Measurements from ENCODE around the gene PTPRB.

The PTPRB gene

GRCh38 chr12:70643939-70644338 is 6.7 kb upstream of the PTPRB start:
- DNase-seq (ENCODE audit: low spot score), result no peak

DNA sequence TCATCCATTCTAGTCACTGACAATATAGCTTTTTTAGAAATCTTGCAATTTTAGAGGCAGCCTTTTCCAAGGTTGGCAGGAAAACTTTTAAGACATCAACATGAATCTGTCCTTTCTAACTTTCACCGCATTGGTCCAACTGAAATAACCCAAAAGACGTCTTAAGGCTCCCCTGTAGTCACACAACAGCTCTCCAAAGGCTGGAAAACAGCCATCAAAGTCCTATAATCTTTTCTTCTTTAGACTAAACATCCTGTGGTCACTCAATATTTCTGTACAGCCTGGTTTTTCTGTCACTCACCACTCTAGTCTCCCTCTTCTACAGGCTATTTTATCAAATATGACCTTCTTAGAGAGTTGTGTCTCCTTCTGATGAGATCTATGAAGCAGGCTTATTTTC is 4.5 kb upstream of the PTPRB start:
- no peak for DNase-seq (ENCODE audit: low spot score)

- no peak for DNase-seq (ENCODE audit: low spot score)
These were observed 3.7 kb upstream of the PTPRB start for GRCh38 chr12:70640901-70641300.

GRCh38 chr12:70639535-70639934 is 2.3 kb upstream of the PTPRB start:
- DNase-seq (ENCODE audit: low spot score), result no peak

DNA sequence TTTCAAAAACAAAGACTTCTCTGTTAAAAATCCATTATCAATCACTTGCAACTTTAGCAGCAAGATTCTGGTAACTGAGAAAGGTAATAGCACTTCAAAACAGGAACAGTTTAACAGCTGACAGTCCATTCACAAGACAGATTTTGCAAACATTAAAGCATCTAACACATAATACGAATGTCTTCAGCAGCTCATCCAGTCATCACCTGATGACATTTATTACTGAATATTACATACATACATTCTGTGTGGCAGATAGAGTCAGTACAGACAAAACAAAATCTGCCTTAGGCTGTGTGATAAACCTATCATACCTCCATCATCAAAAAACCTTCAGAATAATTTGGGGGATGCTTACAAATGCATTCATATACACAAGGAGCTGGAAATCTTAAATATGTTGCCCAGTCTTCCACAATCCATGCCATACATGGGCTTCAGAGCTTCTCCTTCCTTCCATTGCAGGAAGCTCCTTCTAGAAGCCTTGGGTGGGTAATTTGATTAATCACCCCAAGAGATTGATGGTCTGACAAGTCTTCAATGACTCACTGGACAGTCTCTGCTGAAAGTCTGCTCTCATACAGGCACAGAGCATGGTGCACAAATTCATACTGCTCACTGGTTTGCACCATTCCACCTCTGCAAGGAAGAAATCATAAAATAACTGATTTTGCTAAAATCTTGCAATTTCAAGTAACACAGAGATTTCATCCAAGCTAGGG is 1.6 kb upstream of the PTPRB start:
- DNase-seq (ENCODE audit: low spot score), result no peak

DNA sequence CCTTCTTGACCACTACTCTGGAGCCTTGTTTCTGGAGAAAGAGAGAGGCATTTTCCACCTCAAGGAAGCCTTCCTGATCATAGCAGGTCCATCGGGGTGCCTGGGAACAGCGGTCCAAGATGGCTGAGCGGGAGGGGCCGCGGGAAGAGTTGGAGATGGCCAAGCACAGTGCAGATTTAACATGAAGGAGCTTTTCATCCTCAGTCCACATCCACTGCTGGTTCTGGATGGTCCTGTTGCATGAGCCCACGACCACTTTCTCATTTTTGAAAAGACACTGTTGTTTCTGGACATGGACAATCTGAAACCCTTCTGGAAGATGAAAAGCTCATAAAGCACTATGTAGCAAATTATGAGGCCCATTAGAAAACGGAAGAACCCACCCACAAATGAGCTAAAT is 1.5 kb downstream of the PTPRB start:
- DNase-seq (ENCODE audit: low spot score), result no peak

GRCh38 chr12:70628701-70629480 is 8.3 kb downstream of the PTPRB start:
- DNase-seq (ENCODE audit: low spot score), result no peak

DNA sequence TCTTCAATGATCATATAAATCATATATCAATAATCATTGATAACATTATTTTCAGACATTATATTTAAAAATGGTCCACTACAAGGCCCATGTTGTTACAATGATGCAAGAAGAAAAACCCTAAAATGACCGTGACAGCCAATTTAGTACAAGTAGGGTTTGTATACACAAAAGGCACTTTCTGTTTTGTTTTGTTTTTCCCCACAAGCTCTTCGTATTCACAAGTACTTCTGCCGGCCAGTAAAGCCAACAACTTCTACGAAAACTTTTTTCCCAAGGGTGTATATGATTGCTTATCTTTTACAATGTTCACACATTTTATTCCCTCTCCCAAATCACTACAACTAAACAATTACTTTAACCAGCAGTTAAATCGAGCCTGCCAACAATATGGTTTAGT is 9.6 kb downstream of the PTPRB start:
- DNase-seq (ENCODE audit: low spot score), result no peak

GRCh38 chr12:70626180-70626579 is 11.0 kb downstream of the PTPRB start:
- DNase-seq (ENCODE audit: low spot score), result no peak

GRCh38 chr12:70619471-70620152 is 17.6 kb downstream of the PTPRB start:
- DNase-seq (ENCODE audit: low spot score), result no peak

DNA sequence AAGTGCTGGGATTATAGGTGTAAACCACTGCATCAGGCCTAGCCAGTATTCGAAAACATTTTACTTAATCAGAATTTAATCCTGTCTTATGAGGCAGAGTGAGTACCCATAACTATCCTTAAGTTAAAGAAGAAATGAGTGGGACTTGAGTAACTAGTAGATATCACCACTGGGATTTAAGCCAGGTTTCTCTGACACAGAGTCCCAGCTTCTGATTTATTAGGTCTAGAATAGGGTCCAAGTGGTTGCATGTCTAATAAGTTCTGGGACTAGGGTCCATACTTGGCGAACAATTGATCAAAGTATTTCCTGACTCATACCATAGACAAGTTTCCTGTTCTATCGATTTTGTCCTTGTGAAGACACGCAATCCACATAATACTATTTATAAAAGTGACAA is 18.9 kb downstream of the PTPRB start:
- DNase-seq (ENCODE audit: low spot score), result no peak

- no peak for DNase-seq (ENCODE audit: low spot score)
These were observed 19.8 kb downstream of the PTPRB start for GRCh38 chr12:70617450-70617849.

DNA sequence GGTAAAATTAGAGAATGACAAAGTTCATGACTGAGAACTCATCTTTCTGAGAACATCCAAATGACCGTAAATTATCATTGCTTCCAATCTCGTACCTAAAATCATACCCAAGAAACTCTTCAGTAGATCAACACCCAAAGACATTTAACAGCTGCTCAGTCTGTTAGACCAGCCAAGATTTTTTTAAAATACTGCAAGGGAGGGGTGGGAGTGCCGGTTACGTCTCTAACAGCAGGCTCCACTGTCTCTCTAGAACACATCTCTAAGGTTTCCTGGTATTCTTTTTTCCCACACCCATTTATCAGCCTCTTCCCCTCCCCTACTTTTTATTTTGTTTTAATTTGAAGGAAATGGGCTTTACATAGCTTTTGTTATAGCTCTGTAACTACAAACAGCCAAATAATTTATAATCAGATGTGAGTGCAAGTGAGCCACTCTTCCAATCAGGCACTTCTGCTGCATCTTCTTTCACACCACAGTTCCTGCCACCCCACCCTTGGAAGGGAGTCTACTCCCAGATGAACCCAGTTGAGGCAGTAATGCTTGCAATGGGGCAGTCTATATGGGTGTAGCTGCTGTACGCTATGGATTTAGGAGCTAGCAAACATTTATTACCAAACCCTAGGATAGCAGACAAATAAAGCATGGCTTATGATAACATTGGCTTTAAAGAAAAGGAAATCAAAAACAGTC is 21.9 kb downstream of the PTPRB start:
- DNase-seq (ENCODE audit: low spot score), result no peak

GRCh38 chr12:70609739-70610491 is 27.3 kb downstream of the PTPRB start:
- peak; percentile 10 for DNase-seq (ENCODE audit: low spot score)

GRCh38 chr12:70609203-70609602 is 28.0 kb downstream of the PTPRB start:
- no peak for DNase-seq (ENCODE audit: low spot score)

DNA sequence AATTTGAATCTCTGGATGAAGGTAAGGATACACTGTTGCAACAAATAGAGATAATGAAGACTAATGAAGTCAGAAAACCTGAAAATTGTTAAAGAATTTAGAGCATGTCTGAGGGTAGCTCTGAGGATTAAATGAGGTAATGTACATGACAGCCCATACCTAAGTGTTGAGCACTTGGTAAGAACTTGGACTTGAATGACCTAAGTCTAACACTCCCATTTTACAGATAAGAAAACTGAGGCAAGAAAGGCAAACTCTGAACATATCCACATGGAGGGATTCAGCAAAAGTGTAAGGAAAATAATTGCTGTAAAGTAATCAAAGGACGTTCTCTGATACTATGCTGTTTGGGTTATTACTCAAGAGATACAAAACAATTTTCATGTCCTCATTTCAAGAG is 29.0 kb downstream of the PTPRB start:
- no peak for DNase-seq (ENCODE audit: low spot score)

GRCh38 chr12:70607107-70607506 is 30.1 kb downstream of the PTPRB start:
- DNase-seq (ENCODE audit: low spot score), result no peak

GRCh38 chr12:70605976-70606375 is 31.3 kb downstream of the PTPRB start:
- no peak for DNase-seq (ENCODE audit: low spot score)

GRCh38 chr12:70604662-70605061 is 32.6 kb downstream of the PTPRB start:
- DNase-seq (ENCODE audit: low spot score), result no peak

GRCh38 chr12:70603044-70603443 is 34.2 kb downstream of the PTPRB start:
- no peak for DNase-seq (ENCODE audit: low spot score)

- peak; percentile 75 for DNase-seq (ENCODE audit: low spot score)
These were observed 38.6 kb downstream of the PTPRB start for GRCh38 chr12:70598467-70599193.

Measured in Ammon's horn (tissue), 1 donor.